SU-DHL-6 (cell line): ENCODE measurements around the gene IGSF1.

ENCODE experiments used
- H2AFZ ChIP-seq: fragments of 200-600 bp; sonication (generic); 2 replicates; pipeline ENCODE4 v1.6.1; 2014; ENCODE audit warnings: low read depth, mild to moderate bottlenecking, moderate library complexity, mixed read lengths, antibody characterized with exemption, low read length; ENCODE audit not compliant: severe bottlenecking
- H3F3A ChIP-seq: fragments of 200-600 bp; shearing (Covaris generic); 2 replicates; pipeline ENCODE4 v1.6.0; 2016; ENCODE audit warnings: antibody characterized with exemption, mild to moderate bottlenecking; ENCODE audit not compliant: insufficient read depth
- H3K27ac ChIP-seq: fragments of 200-600 bp; sonication (generic); 2 replicates; pipeline ENCODE4 v1.5.1; 2016; ENCODE audit warnings: low read depth, mild to moderate bottlenecking, low read length, moderate library complexity, mixed read lengths
- H3K27me3 ChIP-seq: fragments of 200-600 bp; sonication (generic), shearing (Covaris generic); 2 replicates; pipeline ENCODE4 v1.6.0; 2014; ENCODE audit warnings: mild to moderate bottlenecking, low read length
- H3K36me3 ChIP-seq: fragments of 200-600 bp; sonication (generic); 2 replicates; pipeline ENCODE4 v1.6.1; 2014; ENCODE audit warnings: mild to moderate bottlenecking, low read length, mixed read lengths
- H3K4me2 ChIP-seq: fragments of 300-600, 200-600 bp; shearing (Covaris generic), sonication (generic); 2 replicates; pipeline ENCODE4 v1.6.0; 2014; ENCODE audit warnings: low read length, low read depth, mild to moderate bottlenecking; ENCODE audit not compliant: poor library complexity, severe bottlenecking
- H3K4me3 ChIP-seq: fragments of 200-600 bp; sonication (generic); 2 replicates; pipeline ENCODE4 v1.5.1; 2014; ENCODE audit warnings: antibody characterized with exemption, low read length, mild to moderate bottlenecking, mixed read lengths; ENCODE audit not compliant: insufficient read depth, poor library complexity, severe bottlenecking
- H3K79me2 ChIP-seq: fragments of 200-600 bp; sonication (generic); 2 replicates; pipeline ENCODE4 v1.6.1; 2014; ENCODE audit warnings: mild to moderate bottlenecking, low read length, moderate library complexity; ENCODE audit not compliant: insufficient read depth
- H3K9ac ChIP-seq: fragments of 200-600 bp; sonication (generic); 2 replicates; pipeline ENCODE4 v1.7.0; 2014; ENCODE audit warnings: mild to moderate bottlenecking, low read length
- H3K9me2 ChIP-seq: fragments of 200-600 bp; sonication (generic); replicated peaks from 2 replicates; pipeline ENCODE4 v1.6.1; 2014; ENCODE audit warnings: low read length; ENCODE audit not compliant: insufficient read depth
- H3K9me3 ChIP-seq: fragments of 200-600 bp; sonication (generic); 2 replicates; pipeline ENCODE4 v1.6.1; 2014; ENCODE audit warnings: low read length, mixed read lengths; ENCODE audit not compliant: insufficient read depth
- H4K20me1 ChIP-seq: fragments of 200-600 bp; sonication (generic); 2 replicates; pipeline ENCODE4 v1.6.1; 2014; ENCODE audit warnings: low read depth, mild to moderate bottlenecking, antibody characterized with exemption, low read length, moderate library complexity, mixed read lengths
- EZH2phosphoT487 ChIP-seq: fragments of 200-600 bp; sonication (generic), shearing (Covaris generic); conservative IDR thresholded peaks from 2 replicates; pipeline ENCODE4 v1.6.1; 2018; ENCODE audit warnings: mild to moderate bottlenecking, antibody characterized with exemption, low read length, moderate library complexity, mixed read lengths
- TF ChIP-seq, protein P1 (sequence below): fragments of 200-600 bp; sonication (generic); IDR thresholded peaks from one replicate; pipeline ENCODE4 v1.5.1; 2017; ENCODE audit warnings: antibody characterized with exemption, mild to moderate bottlenecking, low read length, moderate library complexity; ENCODE audit not compliant: insufficient read depth, poor library complexity, severe bottlenecking

IGSF1 gene

GRCh38 chrX:131271826-131272225 is 17.3 kb downstream of the IGSF1 start:
- H2AFZ ChIP-seq = no peak overlapping the region
- no peaks in the 10 kb centered on the region for H3K36me3 ChIP-seq
- no peaks in the 10 kb centered on the region for H3K27me3 ChIP-seq
- H3K4me3 ChIP-seq = no peak overlapping the region
- no peaks in the 10 kb centered on the region for H4K20me1 ChIP-seq
- H3F3A ChIP-seq = no peaks in the 10 kb centered on the region
- no peaks in the 10 kb centered on the region for H3K9me3 ChIP-seq
- H3K9ac ChIP-seq = no peak overlapping the region
- no peak overlapping the region for H3K4me2 ChIP-seq
- H3K27ac ChIP-seq = no peak overlapping the region
- TF ChIP-seq EZH2phosphoT487 = no peak
- TF ChIP-seq, protein P1, sequence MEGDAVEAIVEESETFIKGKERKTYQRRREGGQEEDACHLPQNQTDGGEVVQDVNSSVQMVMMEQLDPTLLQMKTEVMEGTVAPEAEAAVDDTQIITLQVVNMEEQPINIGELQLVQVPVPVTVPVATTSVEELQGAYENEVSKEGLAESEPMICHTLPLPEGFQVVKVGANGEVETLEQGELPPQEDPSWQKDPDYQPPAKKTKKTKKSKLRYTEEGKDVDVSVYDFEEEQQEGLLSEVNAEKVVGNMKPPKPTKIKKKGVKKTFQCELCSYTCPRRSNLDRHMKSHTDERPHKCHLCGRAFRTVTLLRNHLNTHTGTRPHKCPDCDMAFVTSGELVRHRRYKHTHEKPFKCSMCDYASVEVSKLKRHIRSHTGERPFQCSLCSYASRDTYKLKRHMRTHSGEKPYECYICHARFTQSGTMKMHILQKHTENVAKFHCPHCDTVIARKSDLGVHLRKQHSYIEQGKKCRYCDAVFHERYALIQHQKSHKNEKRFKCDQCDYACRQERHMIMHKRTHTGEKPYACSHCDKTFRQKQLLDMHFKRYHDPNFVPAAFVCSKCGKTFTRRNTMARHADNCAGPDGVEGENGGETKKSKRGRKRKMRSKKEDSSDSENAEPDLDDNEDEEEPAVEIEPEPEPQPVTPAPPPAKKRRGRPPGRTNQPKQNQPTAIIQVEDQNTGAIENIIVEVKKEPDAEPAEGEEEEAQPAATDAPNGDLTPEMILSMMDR = no peak
- no peaks in the 10 kb centered on the region for H3K79me2 ChIP-seq
- no peaks in the 10 kb centered on the region for H3K9me2 ChIP-seq

DNA sequence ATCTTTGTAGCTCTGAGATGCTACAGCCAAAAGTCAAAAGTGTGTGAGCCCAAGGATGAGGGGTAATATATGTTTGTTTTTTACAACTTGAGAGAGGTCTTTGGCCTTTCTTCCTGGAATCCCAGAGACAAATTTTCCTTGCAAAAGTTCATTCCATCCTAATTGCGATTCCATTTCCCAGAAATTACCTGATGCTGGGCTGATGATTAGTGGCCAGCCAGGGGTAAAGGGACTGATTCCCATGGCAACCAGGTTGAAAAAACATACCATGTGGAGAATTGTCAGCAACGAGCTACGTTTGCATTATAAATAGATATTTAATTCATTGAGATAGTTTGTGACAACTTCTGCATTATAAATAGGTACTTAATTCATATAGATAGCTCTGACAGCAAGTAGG is 17.8 kb downstream of the IGSF1 start:
- no peak for TF ChIP-seq EZH2phosphoT487
- TF ChIP-seq, protein P1 = no peak
- H3K27me3 ChIP-seq = no peaks in the 10 kb centered on the region
- H3K36me3 ChIP-seq = no peaks in the 10 kb centered on the region

GRCh38 chrX:131270080-131270479 is 19.0 kb downstream of the IGSF1 start:
- Histone ChIP-seq H3K27me3 (no peaks in the 10 kb centered on the region), H3K36me3 (no peaks in the 10 kb centered on the region), H3K4me3 (no peak overlapping the region), H4K20me1 (no peaks in the 10 kb centered on the region), H3K4me2 (no peak overlapping the region), H3K9ac (no peak overlapping the region), H3K9me3 (no peaks in the 10 kb centered on the region), H3F3A (no peaks in the 10 kb centered on the region), H3K79me2 (no peaks in the 10 kb centered on the region), H3K9me2 (no peaks in the 10 kb centered on the region), H3K27ac (no peak overlapping the region), H2AFZ (no peak overlapping the region)
- TF ChIP-seq, protein P1 = no peak
- TF ChIP-seq EZH2phosphoT487 = no peak

More for the DNA sequence above, 17.8 kb downstream of the IGSF1 start:
- Histone ChIP-seq H3K9ac (no peak overlapping the region), H3K4me2 (no peak overlapping the region), H3K79me2 (no peaks in the 10 kb centered on the region), H4K20me1 (no peaks in the 10 kb centered on the region), H3F3A (no peaks in the 10 kb centered on the region), H3K4me3 (no peak overlapping the region), H3K27ac (no peak overlapping the region), H2AFZ (no peak overlapping the region), H3K9me3 (no peaks in the 10 kb centered on the region), H3K9me2 (no peaks in the 10 kb centered on the region)
